Measurements from ENCODE around the gene SEPTIN11.
"Not testable (repeated sequence)": the region's sequence is repeated elsewhere in the genome, so short reads cannot be mapped to it uniquely, and the experiment has no call there.

Gene SEPTIN11

DNA sequence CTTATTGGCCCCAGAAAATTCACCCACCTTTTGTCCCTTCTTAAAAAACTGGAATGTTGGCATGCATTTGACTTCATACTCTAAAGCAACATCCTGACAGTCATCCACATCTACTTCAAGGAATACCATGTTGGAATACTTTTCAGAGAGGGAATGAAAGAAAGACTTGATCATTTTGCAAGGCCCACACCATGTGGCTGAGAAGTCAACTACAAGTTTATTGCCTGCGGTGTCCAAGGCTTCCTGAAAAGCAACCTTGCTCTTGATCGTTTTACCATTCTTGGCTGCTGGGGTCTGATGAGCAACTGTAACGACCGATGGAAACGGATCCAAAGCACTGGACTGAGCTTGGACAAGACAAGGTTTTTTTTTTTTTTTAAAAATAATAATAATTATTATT lies 9.3 kb downstream of the SEPTIN11 start:
- no peak for DNase-seq
- no peak overlapping the region for H3K27ac ChIP-seq
- no peaks in the 10 kb centered on the region for H3K27me3 ChIP-seq
- no peaks in the 10 kb centered on the region for H3K9me3 ChIP-seq
- TF ChIP-seq, protein P1, sequence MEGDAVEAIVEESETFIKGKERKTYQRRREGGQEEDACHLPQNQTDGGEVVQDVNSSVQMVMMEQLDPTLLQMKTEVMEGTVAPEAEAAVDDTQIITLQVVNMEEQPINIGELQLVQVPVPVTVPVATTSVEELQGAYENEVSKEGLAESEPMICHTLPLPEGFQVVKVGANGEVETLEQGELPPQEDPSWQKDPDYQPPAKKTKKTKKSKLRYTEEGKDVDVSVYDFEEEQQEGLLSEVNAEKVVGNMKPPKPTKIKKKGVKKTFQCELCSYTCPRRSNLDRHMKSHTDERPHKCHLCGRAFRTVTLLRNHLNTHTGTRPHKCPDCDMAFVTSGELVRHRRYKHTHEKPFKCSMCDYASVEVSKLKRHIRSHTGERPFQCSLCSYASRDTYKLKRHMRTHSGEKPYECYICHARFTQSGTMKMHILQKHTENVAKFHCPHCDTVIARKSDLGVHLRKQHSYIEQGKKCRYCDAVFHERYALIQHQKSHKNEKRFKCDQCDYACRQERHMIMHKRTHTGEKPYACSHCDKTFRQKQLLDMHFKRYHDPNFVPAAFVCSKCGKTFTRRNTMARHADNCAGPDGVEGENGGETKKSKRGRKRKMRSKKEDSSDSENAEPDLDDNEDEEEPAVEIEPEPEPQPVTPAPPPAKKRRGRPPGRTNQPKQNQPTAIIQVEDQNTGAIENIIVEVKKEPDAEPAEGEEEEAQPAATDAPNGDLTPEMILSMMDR (IDR thresholded peaks at IDR 0.05): no peak
- peaks cover 0 to 34% (median 18%) of the 10 kb centered on the region in 4 donors for H3K4me1 ChIP-seq
- intact Hi-C loops (cut with DNase I; ENCODE audit: low total_unique reads): loop anchor here (10.0 kb wide), 1 partner anchor 86 kb away; no protein-coding TSS in a partner anchor
- no peak overlapping the region for H3K4me3 ChIP-seq
- no peaks in the 10 kb centered on the region for H3K36me3 ChIP-seq

DNA sequence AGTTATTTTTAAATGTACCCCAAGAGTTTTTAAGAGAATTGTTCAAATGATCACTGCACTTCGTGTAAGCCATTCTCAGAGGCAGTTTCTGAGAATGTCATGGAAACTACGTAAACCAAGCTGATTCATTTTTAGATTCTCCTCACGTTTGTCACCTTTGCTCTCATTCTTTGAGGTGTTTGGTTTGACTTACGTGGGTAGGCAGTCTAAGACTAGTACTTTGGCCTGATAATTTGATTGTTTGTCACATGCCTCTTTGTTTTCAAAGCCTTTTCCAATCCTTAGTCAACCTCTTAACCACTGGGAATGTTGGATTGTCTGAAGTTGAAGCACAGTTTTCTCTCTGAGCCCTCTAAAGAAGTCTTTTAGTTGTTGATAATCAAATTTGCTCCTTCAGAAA lies 10.5 kb downstream of the SEPTIN11 start:
- DNase-seq: no peak
- intact Hi-C loops (cut with DNase I; ENCODE audit: low total_unique reads): no loop called here
- Histone ChIP-seq H3K9me3 (no peaks in the 10 kb centered on the region), H3K4me1 (peaks cover 0 to 29% (median 14%) of the 10 kb centered on the region in 4 donors), H3K27me3 (no peaks in the 10 kb centered on the region), H3K36me3 (no peaks in the 10 kb centered on the region), H3K27ac (no peak overlapping the region), H3K4me3 (no peak overlapping the region)
- TF ChIP-seq, protein P1 (IDR thresholded peaks at IDR 0.05): no peak

DNA sequence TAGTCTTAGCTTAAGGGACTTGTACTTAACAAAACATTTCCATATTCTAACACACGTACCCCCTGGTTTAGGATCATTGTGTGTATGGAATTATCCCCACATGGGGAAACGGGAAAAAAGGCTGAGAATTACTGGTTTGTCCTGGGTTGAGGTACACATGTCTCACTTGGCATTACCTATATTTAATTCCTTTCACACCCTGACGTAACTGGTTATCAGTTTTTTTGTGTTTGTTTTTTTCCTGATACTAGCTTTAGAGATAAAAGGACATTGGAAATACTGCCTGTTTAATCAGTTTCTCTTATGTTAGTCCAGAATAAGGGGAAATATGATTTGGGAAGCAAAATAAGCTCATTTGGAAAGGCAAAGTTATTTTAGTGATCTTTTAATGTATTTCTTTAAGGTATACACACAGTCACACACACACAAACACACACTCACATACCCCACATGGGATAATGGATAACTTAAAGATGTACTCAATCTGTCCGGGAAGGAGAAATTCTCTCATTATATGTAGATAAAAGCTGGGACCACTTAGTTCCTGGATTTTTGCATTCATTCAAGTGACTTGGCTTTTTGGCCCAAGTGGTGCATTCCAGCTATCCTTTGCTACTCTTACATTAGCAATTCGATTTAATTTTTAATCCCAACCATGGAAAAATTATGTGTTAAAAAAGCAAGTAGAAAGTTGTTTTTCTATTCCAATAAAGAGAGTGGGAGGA lies 13.0 kb downstream of the SEPTIN11 start:
- Histone ChIP-seq H3K27ac (no peak overlapping the region), H3K27me3 (no peaks in the 10 kb centered on the region), H3K4me1 (peaks cover 0 to 20% (median 7%) of the 10 kb centered on the region in 4 donors), H3K36me3 (no peaks in the 10 kb centered on the region), H3K4me3 (no peak overlapping the region), H3K9me3 (no peaks in the 10 kb centered on the region)
- TF ChIP-seq, protein P1 (IDR thresholded peaks at IDR 0.05): no peak
- intact Hi-C loops (cut with DNase I; ENCODE audit: low total_unique reads): no loop called here
- DNase-seq: no peak

- intact Hi-C loops (cut with DNase I; ENCODE audit: low total_unique reads): no loop called here
- H3K27me3 ChIP-seq: no peaks in the 10 kb centered on the region
- DNase-seq: no peak
- H3K36me3 ChIP-seq: no peaks in the 10 kb centered on the region
- H3K4me3 ChIP-seq: no peak overlapping the region
- H3K4me1 ChIP-seq: peaks cover 0 to 20% (median 7%) of the 10 kb centered on the region in 4 donors
- no peaks in the 10 kb centered on the region for H3K9me3 ChIP-seq
- TF ChIP-seq, protein P1 (IDR thresholded peaks at IDR 0.05): no peak
- no peak overlapping the region for H3K27ac ChIP-seq
Observed at GRCh38 chr4:76963131-76963750, 13.7 kb downstream of the SEPTIN11 start.

DNA sequence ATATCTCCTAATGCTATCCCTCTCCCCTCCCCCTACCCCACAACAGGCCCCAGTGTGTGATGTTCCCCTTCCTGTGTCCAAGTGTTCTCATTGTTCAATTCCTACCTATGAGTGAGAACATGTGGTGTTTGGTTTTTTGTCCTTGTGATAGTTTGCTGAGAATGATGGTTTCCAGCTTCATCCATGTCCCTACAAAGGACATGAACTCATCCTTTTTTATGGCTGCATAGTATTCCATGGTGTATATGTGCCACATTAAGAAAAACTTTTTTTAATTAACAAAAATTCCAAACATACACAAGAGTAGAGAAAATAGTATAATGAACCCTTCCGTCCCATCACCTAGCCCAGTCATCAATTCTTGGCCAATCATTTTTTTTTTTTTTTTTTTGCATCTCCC lies 14.4 kb downstream of the SEPTIN11 start:
- H3K4me3 ChIP-seq; H3K9me3 ChIP-seq; H3K36me3 ChIP-seq; H3K27me3 ChIP-seq; intact Hi-C loops (cut with DNase I; ENCODE audit: low total_unique reads); DNase-seq; H3K27ac ChIP-seq: not testable (repeated sequence)
- H3K4me1 ChIP-seq: peaks cover 0 to 20% (median 7%) of the 10 kb centered on the region in 4 donors

DNA sequence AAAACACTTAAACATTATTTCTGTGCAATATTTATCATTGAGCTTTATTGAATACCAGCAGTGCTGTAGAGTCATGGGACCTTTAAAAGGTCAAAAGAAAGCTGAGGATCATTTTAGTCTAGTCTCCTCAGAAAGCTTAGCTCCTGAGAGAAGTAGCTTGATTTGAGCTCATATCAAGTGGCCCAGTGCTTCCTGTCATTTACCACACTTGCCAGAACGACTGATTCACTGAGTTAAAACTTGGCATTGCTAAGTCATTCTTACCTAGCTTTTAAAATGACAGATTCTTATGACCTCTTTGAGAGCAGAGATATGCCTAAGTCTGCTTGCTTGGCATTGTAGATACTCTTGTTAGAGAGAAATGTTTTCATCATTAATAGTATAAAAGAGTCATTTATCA lies 15.2 kb downstream of the SEPTIN11 start:
- no peaks in the 10 kb centered on the region for H3K9me3 ChIP-seq
- H3K27ac ChIP-seq: no peak overlapping the region
- no peak overlapping the region for H3K4me3 ChIP-seq
- intact Hi-C loops (cut with DNase I; ENCODE audit: low total_unique reads): no loop called here
- no peak for DNase-seq
- no peaks in the 10 kb centered on the region for H3K36me3 ChIP-seq
- TF ChIP-seq, protein P1 (IDR thresholded peaks at IDR 0.05): no peak
- peaks cover 0 to 20% (median 7%) of the 10 kb centered on the region in 4 donors for H3K4me1 ChIP-seq
- H3K27me3 ChIP-seq: no peaks in the 10 kb centered on the region
